Cardiac muscle cell (in vitro differentiated cells and primary cell): Measurements from ENCODE around the gene ELOVL6. TPM values are rescaled to one million over a fixed set of nuclear protein-coding genes. Genes with fewer than 3 reads are reported as not detected.

Source experiments
- DNase-seq, 2 donors: peaks; one replicate each; pipeline versions ENCODE4 v3.0.0 to v3.0.0-alpha.2; 2010 to 2017; ENCODE audit warnings: low read depth in 1 of 2, low spot score in 1 of 2
- H3K27ac ChIP-seq: fragments of 200-600 bp; sonication (generic); 2 replicates; pipeline ENCODE4 v1.5.1; 2016
- H3K27me3 ChIP-seq: fragments of 200-600 bp; sonication (generic); 2 replicates; pipeline ENCODE4 v1.6.0; 2016; ENCODE audit warnings: control low read depth
- H3K36me3 ChIP-seq: fragments of 200-600 bp; sonication (generic); 2 replicates; pipeline ENCODE4 v1.5.1; 2016; ENCODE audit warnings: control low read depth
- H3K4me1 ChIP-seq: fragments of 200-600 bp; sonication (generic); 2 replicates; pipeline ENCODE4 v1.8.1; 2017; ENCODE audit warnings: low read depth, mild to moderate bottlenecking, mixed run types
- H3K4me3 ChIP-seq: fragments of 200-600 bp; sonication (generic); 2 replicates; pipeline ENCODE4 v1.5.1; 2016; ENCODE audit warnings: mild to moderate bottlenecking
- H3K9me3 ChIP-seq: fragments of 200-600 bp; sonication (generic); 2 replicates; pipeline ENCODE4 v1.5.1; 2017; ENCODE audit warnings: low read depth, mild to moderate bottlenecking, control low read depth
- CTCF ChIP-seq: IDR thresholded peaks from 2 replicates; pipeline ENCODE4 v1.5.1; 2012; ENCODE audit warnings: low read depth, mild to moderate bottlenecking, low read length
- polyA plus RNA-seq: library from polyadenylated mRNA; unstranded; fragments of >200 nt; fragmentation: Nextera tagmentation; extraction: Ambion mirVana; gene quantifications from 2 replicates; pipeline ENCODE4 v1.2.1, GENCODE V29; 2016
- total RNA-seq: library from RNA; depleted of rRNA; stranded (reverse); fragments of >200 nt; gene quantifications from 2 replicates; pipeline ENCODE4 v1.2.3, GENCODE V29; 2016

ELOVL6 gene
- total and polyA plus RNA-seq, 2 experiments from 2014 or later: 32.3 to 50.1 TPM

- DNase-seq: peak in 1 of 2 donors; percentile 30
- no peak overlapping the region for H3K4me3 ChIP-seq
- H3K27me3 ChIP-seq: no peaks in the 10 kb centered on the region
- H3K4me1 ChIP-seq: peaks cover 4% of the 10 kb centered on the region
- no peaks in the 10 kb centered on the region for H3K9me3 ChIP-seq
- TF ChIP-seq CTCF: no peak
- no peaks in the 10 kb centered on the region for H3K36me3 ChIP-seq
- H3K27ac ChIP-seq: no peak overlapping the region
Observed at GRCh38 chr4:110201502-110201901, 3.1 kb upstream of the ELOVL6 start.

GRCh38 chr4:110200689-110201088, 2.3 kb upstream of the ELOVL6 start:
- Histone ChIP-seq H3K4me1 (peaks cover 6% of the 10 kb centered on the region), H3K27ac (no peak overlapping the region), H3K36me3 (no peaks in the 10 kb centered on the region), H3K4me3 (no peak overlapping the region), H3K27me3 (no peaks in the 10 kb centered on the region), H3K9me3 (no peaks in the 10 kb centered on the region)
- DNase-seq: no peak
- TF ChIP-seq CTCF: no peak

GRCh38 chr4:110198049-110198434, 373 bp downstream of the ELOVL6 start:
- Histone ChIP-seq H3K4me1 (peaks cover 29% of the 10 kb centered on the region), H3K4me3 (peak overlapping the region; percentile 66), H3K9me3 (no peaks in the 10 kb centered on the region), H3K36me3 (no peaks in the 10 kb centered on the region), H3K27ac (peak overlapping the region; percentile 87), H3K27me3 (no peaks in the 10 kb centered on the region)
- TF ChIP-seq CTCF: no peak
- DNase-seq: peak; percentile 36 to 42

- DNase-seq: peak; percentile 54 to 58
- no peak for TF ChIP-seq CTCF
- Histone ChIP-seq H3K4me1 (peaks cover 33% of the 10 kb centered on the region), H3K27ac (peak overlapping the region; percentile 87), H3K9me3 (no peaks in the 10 kb centered on the region), H3K36me3 (no peaks in the 10 kb centered on the region), H3K27me3 (no peaks in the 10 kb centered on the region), H3K4me3 (peak overlapping the region; percentile 66)
Observed at GRCh38 chr4:110197529-110198042, 829 bp downstream of the ELOVL6 start.

- Histone ChIP-seq H3K27ac (peak overlapping the region; percentile 87), H3K9me3 (no peaks in the 10 kb centered on the region), H3K4me3 (peak overlapping the region; percentile 66), H3K27me3 (no peaks in the 10 kb centered on the region), H3K4me1 (peaks cover 34% of the 10 kb centered on the region), H3K36me3 (no peaks in the 10 kb centered on the region)
- DNase-seq: peak; percentile 61 to 83
- TF ChIP-seq CTCF: no peak
Observed at GRCh38 chr4:110196871-110197528, 1.4 kb downstream of the ELOVL6 start.
